ENCODE results near the gene SOX6.
"Not testable (repeated sequence)": the region's sequence is repeated elsewhere in the genome, so short reads cannot be mapped to it uniquely, and the experiment has no call there.

Gene SOX6

GRCh38 chr11:15944460-15944859 is 411.9 kb downstream of the SOX6 start:
- FAIRE-seq: no peak

- no peak for FAIRE-seq
These were observed 412.7 kb downstream of the SOX6 start for GRCh38 chr11:15943418-15944197.

DNA sequence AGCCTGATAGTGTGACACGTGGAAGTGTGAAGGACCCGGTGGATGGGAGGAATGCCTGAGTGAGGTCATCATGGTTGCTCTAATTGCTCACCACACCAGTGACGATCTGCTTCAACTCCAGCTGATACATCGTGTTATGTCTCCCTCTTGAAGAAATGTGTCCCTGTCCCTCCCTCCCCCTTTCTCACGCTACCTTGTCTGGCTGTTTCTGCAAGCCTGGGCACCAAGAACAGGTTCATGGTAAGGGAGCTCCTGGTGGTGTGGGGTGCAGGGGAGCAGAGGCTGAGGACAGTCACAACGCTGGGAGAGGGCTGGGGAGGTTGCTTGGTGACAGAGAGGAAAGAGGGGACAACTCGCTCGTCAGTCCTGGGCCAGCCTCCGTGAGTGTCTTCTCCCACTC is 413.4 kb downstream of the SOX6 start:
- FAIRE-seq: no peak

GRCh38 chr11:15942126-15942525 is 414.2 kb downstream of the SOX6 start:
- no peak for FAIRE-seq

DNA sequence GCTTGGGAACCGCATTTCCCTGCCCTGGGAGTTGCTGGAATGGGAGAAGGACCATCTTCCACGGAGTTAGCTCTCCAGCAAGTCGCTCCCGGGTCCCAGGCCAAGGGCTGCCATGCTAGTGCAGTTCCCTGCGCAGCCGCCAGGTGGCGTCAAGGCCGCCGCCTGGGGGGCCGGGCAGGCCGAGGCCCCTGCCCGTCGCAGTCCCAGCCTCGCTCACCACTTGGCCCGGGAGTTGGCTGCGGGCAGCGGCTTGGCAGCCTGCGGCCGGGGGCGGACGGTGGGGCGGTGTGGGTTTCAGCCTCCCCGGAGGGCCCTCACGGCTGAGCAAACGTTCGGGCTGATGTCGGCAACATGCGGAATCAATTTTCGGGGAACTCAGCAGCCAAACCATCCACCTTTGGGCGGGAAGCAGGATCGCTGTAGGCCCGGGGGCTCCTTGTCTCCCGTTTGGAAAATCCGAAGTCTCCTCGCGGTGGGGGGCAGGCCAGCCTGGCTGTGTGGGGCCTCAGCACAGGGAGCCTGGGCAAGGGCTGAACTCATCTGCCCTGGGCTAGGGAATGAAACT is 415.1 kb downstream of the SOX6 start:
- FAIRE-seq: no peak

DNA sequence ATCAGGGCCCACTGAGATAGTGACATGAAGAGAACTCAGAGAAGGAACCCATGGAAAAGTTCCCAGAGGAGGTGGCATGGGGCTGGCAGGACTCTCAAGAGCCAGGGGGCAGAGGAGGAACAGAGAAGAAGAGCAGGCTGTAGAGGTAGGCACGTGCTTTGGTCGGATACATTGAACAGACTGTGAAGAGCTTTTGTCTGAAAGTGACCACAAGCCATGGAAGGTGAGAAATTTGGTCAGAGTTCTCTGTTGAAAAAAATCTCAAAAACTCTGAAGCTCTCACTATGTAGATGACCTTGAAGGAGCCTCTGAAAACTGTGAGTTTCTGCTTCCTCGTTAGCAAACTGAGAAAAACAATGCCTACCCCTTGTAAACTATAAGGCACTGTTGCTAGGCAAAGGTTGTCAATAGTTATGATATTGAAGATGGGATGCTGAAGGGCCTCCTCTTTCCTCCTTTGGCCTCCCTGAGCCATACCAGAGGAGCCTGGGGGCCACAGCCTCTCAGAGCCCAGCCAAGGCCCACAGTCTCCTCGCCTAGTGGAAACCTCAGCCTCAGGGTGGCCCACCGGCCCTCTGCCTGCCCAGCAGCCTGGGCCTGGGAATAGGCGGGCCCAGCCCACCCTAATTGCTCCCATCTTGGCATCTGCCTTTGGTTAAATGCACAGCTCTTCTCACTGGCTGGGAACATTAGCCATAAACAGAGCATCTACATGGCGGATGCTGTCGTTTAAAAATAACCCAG is 415.7 kb downstream of the SOX6 start:
- no peak for FAIRE-seq

DNA sequence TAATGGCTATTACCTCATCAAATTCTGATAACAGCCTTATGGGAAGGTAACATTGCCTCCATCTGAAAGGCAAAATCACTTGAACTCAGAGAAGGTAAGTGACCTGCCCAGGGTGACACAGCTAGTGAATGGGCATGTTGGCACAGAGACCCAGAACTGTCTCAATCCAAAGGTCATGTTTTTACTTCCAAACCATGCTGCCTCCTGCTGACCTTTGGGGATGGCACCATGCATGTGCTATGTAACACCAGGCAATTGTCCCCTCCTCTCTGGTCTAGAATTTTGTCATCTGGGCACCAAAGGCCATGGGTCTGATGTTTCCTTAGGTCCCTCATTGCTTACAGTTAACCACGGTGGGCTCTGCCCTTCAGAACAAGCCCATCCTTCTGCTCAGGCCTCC is 417.4 kb downstream of the SOX6 start:
- FAIRE-seq: no peak

DNA sequence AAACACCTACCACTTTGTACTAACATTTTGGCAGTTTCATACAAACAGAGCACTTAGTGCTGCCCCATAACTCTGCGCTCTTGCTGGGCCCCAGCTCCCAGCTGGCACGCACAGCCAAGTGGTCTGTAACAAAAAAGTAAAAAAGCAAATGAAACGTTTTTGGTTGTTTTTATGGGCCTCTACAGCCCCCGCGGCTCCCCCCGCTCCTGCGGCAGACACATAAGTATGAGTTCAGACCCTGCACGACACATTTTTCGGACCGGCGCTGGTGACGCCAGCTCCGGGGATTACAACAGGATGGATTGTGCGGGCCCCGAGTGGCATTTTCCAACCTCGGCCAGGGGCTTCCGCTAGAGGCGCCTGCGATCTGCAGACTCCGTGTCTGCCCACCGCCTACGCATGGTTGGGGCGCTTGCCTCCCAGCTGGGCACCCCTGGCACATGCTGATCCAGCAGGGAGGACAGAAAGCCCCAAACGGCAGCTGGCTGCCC is 418.2 kb downstream of the SOX6 start:
- FAIRE-seq: no peak

GRCh38 chr11:15937601-15938120 is 418.7 kb downstream of the SOX6 start:
- FAIRE-seq: no peak

DNA sequence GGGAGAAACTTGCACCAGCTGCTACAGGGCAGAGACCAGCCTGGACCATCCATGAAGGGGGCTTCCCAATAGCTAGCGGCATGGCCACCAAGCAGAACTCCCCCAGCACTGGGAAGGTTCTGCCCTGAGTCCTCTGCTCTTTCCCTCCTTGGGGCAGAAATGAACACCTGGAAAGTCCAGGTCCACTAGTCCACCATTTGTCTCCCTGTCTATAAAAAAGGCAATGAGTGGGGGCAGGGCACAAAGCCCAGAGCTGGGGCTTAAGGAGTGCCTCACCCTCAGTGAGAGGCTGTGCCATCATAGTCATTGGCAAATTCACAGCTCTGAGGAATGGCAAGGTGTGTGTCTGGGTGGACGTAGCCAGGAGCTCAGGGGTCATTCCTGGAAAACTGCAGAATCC is 420.3 kb downstream of the SOX6 start:
- FAIRE-seq: no peak

DNA sequence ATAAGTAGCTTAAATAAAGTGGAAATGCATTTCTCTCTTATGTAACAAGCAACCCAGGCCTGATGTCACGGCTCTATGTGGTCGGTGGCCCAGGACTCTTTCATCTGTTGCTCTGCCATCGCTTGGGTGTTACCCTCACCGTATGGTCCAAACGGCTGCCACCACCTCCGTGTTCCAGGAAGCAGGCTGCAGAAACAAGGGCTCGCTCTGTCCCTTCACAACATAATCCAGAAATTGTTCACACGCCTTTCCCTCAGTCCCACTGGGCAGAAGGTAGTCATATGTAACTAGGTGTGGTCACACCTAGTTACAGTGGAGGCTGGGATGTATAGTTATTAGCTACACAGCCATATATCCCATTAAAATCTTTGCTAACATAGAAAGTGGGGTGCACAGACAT is 421.0 kb downstream of the SOX6 start:
- FAIRE-seq: no peak

DNA sequence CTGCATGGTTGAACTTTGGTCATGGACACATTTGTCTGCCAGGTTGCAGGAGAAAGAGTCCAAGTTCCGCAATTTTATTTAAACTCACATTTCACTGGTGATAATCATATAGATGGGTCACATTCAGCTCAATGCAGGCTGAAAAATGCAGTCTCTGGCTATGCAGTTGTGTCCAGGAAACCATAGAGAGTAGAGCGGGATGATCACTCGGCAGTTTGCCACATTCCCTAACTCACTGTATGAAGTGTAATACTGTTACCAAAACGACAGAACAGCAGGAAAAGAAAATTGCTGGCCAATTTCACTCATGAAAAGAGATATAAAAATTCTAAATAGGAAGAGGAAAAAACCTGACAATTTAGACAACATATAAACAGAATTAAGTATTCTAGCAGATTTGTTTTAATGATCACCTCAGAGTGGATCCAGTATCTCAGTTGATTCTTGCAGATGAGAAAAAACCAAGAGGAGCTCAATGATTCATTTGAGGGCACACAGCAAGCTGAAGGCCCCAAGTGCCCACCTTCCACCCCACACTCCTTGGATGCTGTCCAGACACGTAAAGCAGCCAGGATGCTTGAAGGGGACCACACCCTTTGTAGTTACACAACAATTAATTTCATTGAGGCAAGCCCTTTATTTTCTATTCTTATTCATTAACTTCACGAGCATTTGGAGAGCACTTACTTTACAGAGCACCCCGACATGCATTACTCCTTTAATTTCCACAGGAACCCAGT is 422.3 kb downstream of the SOX6 start:
- FAIRE-seq: no peak

- no peak for FAIRE-seq
These were observed 423.9 kb downstream of the SOX6 start for GRCh38 chr11:15932417-15932816.

DNA sequence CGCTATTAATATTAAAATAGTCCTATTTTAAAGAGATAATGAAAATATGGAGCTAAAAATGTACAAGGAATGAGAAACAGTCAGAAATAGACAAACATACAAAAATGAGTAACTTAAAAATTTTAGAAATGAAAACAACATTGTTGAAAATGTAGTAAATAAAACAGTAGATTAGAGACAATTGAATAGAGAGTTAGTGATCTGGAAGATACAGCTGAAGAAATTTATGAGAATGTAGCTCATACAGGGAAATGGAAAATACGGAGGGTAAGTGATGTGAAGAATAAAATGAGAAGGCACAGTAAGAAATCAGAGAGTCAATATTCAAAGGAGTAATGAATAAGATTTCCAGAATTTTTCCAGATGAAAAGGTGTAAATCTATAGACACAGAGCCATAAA is 424.8 kb downstream of the SOX6 start:
- FAIRE-seq: no peak

DNA sequence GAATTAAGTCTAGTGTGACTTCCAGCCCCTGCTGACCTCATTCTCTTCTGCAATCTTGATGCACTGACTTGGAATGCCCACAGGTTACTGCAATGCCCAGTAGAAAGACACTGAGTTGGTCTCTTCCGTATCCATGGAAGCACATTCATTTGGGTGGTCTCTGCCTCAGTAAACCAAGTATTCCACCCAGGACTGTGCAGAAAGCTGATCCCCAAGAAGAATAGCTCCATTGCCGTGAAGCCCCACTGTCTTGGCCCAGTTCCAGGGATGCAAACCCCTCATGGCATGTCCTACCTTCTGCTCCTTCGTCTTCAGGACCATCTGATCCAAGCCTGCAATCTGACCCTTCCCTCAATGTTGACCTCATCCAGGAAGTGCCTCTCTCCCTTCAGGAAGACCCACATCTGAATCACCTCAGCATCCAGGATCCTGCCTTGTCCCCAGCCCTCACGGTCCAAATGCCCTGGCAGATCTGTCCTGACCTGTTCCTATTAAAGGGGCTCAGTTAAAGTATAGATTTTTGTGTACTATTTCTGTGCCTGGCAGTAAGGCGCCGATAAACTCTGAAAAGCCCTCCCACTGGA is 425.8 kb downstream of the SOX6 start:
- FAIRE-seq: no peak

GRCh38 chr11:15929371-15929901 is 426.9 kb downstream of the SOX6 start:
- FAIRE-seq: no peak

DNA sequence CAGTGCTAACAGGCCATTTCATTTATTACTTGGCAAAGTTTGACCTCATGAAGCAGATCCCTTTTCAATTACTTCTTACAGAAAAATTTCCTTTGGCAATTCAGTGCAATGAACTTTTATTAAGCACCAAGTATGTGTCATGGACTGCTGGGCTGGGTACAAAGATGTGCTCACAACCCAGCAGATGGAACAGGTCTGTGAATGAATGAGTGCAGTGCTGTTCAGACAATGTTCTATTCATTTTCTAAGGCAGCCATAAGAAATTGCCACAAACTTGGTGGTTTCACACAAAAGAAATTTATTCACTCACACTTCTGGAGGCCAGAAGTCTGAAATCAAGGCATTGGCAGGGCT is 428.5 kb downstream of the SOX6 start:
- FAIRE-seq: no peak

- FAIRE-seq: no peak
These were observed 429.0 kb downstream of the SOX6 start for GRCh38 chr11:15927196-15927863.

DNA sequence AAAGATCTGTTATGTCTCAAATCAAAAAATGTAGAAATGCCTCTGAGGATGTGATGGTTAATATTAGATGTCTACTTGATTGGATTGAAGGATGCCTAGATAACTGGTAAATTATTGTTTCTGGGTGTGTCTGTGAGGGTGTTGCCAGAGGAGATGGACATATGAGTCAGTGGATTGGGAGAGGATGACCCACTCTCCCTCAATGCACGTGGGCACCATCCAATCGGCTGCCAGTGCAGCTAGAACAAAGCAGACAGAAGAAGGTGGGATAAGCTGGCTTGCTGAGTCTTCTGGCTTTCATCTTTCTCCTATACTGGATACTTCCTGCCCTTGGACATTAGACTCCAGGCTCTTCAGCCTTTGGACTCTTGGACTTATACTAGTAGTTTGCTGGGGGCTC is 430.3 kb downstream of the SOX6 start:
- FAIRE-seq: no peak

- FAIRE-seq: no peak
These were observed 433.2 kb downstream of the SOX6 start for GRCh38 chr11:15923183-15923582.

DNA sequence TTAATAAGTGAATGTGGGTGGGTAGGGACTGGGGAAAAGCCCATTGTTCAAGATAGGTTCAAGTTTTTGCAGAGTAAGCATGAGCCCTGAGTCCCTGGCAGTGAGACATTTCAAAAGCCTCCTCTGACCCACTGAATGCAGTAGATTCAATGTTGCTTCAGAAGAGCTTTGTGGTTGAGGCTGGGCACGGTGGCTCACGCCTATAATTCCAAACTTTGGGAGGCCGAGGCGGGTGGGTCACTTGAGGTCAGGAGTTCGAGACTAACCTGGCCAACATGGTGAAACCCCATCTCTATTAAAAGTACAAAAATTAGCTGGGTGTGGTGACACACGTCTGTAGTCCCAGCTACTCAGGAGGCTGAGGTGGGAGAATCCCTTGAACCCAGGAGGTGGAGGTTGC is 433.6 kb downstream of the SOX6 start:
- not testable (repeated sequence) for FAIRE-seq

Data from endometrium (tissue), 2 donors.